GM12872 (cell line): ENCODE results near the gene BEST2.

Experiments
- TF ChIP-seq, protein P1 (sequence below): IDR thresholded peaks from 3 replicates; pipeline ENCODE4 v1.5.1; 2011; ENCODE audit warnings: low read depth, mild to moderate bottlenecking, low read length, moderate library complexity; ENCODE audit not compliant: insufficient read depth

BEST2 gene

DNA sequence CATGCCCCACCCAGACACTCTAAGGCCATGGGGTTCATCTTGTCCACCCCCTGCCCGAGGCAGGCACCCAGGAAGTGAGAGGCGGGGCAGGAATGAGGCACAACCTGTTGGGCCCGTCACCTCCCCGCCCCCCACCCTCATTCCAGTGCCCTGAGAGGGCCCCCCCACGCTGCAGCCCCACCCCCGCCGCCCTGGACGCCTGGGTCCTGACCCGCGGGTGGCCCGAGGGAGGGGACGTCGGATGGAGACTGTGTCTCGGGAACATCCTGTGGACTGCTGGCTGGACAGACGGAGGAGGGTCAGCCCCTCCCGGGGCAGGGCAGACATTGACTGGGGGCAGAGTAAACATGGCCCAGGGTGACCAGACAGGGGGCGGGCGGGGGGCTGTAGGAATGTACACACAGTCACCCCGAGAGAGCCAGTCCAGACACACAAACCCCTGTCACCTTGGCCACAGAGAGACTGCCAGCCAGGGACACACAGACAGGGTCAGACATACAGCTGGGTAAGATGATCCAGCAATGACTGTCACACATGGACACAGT is 32.3 kb downstream of the BEST2 start:
- TF ChIP-seq, protein P1, sequence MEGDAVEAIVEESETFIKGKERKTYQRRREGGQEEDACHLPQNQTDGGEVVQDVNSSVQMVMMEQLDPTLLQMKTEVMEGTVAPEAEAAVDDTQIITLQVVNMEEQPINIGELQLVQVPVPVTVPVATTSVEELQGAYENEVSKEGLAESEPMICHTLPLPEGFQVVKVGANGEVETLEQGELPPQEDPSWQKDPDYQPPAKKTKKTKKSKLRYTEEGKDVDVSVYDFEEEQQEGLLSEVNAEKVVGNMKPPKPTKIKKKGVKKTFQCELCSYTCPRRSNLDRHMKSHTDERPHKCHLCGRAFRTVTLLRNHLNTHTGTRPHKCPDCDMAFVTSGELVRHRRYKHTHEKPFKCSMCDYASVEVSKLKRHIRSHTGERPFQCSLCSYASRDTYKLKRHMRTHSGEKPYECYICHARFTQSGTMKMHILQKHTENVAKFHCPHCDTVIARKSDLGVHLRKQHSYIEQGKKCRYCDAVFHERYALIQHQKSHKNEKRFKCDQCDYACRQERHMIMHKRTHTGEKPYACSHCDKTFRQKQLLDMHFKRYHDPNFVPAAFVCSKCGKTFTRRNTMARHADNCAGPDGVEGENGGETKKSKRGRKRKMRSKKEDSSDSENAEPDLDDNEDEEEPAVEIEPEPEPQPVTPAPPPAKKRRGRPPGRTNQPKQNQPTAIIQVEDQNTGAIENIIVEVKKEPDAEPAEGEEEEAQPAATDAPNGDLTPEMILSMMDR, result no peak

DNA sequence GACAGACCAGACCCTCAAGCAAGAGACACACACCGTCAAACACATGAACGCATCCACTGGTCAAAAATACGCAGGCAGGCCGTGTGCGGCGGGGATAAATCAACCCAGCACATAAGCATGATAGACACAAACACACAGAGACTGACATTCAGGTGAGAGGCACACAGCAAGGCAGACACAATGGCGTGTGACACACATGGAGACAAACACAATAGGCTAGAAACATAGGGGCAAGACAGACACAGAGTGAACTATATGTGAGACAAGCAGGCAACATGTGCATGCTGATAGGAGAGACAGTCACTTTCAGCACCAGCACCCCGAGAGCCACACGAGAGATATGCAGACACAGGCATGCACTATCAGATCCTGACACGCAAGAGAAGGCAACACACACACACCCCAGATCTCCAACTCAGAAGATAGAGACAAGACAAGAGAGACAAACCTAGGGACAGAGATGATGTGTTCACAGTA is 32.8 kb downstream of the BEST2 start:
- TF ChIP-seq, protein P1, result no peak

DNA sequence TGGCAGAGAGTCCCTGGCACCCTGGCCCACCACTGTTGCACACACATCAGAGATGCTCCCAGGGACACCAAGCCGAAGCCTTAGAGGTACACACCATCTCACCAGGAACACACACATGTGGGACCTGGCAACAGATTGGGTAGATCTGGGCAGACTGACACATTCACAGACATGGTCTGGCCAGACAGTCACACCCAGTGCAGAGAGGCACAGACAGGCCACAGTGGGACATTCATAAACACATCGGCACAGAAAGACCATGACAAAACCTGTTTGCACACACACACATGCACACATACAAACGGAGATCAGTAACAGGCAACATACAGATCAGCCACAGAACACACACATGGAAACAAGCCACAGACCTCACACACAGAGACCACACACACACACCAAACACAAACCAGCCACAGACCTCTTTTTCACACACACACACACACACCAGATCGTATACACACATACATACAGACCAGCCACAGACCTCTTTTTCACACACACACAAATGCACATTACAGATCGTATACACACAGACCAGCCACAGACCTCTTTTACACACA is 33.4 kb downstream of the BEST2 start:
- TF ChIP-seq, protein P1, result no peak

DNA sequence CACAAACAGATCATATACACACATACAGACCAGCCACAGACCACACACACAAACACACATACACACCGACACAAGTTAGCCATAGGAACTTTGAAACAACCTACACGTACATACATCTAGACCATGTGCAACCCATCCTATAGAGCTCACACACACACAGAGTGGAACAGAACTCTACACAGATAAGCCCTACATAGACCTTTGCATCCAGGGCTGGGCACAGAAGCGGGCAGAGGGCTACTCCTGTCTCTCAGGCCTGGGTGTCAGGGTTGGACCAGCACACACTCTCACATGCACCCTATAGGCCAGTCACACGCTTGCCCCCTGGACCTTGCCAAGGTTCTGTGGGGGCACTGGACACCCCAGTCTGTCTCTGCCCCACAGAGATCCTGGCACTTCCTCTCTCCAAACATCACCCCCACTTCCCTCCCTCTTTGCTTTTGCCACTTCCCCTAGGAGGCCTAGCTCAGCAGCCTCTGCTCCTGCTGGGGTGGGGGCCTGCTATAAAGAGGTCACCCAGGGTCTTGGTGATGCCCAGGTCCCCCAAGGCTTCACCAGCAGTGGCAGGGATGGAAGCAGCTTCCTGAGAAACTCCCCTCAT is 33.9 kb downstream of the BEST2 start:
- TF ChIP-seq, protein P1, result no peak

DNA sequence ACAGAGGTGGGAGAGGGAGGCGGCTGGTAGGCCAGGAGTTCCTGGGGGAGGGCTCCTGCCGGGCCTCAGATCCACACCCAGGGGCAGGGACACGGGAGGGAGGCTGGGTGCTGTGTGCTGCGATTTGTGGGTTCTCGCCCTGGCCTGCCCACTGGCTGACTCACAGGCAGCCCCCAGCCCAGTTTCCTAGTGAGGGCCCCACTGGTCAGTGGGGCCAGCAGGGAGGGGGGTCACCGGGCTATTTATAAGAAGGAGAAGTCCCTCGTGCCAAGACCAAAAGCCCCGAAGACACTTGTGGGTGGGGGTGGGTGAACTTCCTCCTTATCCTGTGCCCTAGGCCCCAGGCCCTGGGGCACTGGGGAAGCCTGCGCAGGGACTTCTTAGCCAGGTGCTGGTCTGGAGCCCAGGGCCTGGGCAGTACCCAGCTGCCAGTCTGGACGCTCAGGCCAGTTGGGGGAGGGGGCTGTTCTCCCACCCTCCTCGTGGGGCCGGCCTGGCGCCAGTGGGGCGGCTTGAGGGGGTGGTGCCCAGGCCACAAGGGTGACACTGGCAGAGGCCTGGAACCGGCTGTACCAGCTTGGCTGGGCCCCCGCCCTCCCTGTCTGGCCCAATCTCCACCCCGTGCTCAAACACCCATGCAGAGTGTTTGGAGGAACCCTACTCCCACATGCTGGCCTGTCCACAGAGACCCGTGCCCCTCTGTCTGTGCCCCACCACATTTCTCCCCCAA is 34.7 kb downstream of the BEST2 start:
- TF ChIP-seq, protein P1, result no peak

DNA sequence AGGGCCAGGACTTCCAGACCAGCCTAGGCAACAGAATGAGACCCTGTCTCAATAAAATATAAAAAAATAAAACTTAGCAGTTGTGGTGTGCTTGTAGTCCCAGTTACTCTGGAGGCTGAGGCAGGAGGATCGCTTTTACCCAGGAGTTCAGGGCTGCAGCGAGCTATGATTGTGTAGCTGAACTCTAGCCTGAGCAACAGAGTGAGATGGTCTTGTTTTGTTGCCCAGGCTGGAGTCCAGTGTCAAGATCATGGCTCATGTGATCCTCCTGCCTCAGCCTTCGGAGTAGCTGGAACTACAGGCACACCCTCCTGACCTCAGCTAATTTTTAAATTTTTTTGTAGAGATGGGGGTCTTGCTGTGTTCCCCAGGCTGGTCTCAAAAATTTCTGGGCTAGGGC is 35.4 kb downstream of the BEST2 start:
- TF ChIP-seq, protein P1, result no peak

DNA sequence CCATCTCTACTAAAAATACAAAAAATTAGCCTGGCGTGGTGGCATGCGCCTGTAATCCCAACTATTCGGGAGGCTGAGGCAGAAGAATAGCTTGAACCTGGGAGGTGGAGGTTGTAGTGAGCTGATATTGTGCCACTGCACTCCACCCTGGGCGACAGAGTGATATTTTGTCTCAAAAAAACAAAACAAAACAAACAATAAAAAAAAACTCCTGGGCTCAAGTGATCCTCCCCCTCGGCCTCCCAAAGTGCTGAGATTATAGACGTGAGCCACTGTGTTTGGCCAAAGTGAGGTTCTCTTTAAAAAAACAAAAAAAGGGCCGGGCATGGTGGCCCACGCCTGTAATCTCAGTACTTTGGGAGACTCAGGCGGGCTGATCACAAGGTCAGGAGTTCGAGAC is 35.9 kb downstream of the BEST2 start:
- TF ChIP-seq, protein P1, result no peak
